K562 treated with DMSO at 1 percent for 12 hours (cell line): ENCODE data around the gene PHPT1. TPM values are rescaled to one million over a fixed set of nuclear protein-coding genes. Genes with fewer than 3 reads are reported as not detected.

ENCODE experiments used
- total RNA-seq: library from RNA; unstranded; fragments of 300-600 nt; gene quantifications from 2 replicates; pipeline ENCODE4 v1.2.3, GENCODE V29; 2022; ENCODE audit not compliant: insufficient read depth

PHPT1 gene
- total RNA-seq: 119 and 244 TPM in 2 replicates

DNA sequence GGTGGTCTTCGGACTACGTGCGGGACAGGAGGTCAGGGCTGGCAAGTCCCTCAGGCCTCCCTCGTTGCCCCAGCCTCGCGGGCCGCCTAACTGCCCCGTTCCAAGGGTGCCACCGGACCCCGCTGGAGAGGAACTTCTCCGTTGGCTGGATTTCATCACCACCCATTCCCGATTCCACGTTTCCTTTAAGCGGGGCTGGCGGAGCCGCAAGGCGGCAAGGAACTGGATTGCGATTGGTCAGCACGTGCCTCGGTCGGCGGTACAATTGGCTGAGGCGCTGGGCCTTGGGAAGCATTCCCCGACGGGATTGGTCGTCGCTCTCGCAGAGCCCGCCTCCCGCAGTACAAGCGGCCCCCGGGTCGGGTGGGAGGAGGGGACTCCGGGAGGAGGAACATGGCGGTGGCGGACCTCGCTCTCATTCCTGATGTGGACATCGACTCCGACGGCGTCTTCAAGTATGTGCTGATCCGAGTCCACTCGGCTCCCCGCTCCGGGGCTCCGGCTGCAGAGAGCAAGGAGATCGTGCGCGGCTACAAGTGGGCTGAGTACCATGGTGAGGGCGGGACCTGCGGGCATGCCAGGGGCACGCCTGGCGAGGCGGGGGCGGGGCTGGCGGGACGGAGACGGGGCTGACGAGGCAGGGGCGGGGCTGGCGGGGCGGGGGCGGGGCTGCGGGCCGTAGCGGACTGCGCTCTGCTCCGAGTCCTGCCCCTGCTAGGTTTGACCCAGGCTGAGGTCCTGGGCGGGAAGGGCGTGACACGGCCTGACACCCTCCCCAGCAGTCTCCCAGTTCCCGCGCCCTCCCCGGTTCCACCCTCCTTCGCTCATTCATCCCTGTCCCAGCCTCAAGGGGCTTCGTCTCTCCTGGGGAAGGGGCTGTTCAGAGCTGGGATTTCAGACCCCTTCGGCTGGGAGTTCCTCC, at the start of gene PHPT1:
Gene PHPT1, plus strand, starts transcription at position 372 of the 922 bp plus-strand sequence. Its CDS starts 22 bp downstream, at position 394.

DNA sequence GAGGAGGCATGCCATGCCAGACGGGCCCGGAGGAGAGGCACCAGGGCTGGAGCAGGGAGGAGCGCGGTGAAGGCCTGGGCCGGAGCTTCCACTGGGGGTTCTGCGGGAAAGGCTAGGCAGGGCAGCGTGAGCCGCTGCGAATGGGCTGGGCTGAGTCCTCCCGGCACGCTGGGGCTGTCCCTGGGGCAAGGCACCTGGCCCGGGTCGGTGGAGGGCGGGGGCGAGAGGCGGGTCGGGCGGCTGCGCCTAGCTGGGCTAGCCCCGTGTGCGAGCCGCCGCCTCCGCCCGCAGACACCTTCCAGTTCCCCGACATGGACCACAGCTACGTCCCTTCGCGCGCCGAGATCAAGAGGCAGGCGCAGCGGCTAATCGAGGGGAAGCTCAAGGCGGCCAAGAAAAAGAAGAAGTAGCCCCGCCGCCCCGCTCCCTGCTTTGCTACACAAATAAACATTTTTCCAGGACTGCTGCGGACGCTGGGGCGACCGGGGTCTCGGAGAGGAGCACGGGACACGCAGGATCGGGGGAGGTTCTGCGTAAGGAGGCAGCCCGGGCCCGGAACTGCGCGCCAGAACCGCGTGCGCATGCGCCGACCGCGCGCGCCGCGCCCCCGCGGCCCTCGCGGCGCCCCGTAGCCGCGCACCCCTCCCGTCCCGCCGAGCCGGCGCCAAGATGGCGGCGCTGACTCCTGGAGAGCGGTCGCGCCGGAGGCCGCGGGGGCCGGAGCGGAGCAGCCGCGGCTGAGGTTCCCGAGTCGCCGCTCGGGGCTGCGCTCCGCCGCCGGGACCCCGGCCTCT, 41.7 kb upstream of the PHPT1 start, which contains the start of gene RABL6:
Gene RABL6, plus strand, starts transcription at position 668 of the 794 bp plus-strand sequence. CDS start 249 bp downstream, outside the sequence.

DNA sequence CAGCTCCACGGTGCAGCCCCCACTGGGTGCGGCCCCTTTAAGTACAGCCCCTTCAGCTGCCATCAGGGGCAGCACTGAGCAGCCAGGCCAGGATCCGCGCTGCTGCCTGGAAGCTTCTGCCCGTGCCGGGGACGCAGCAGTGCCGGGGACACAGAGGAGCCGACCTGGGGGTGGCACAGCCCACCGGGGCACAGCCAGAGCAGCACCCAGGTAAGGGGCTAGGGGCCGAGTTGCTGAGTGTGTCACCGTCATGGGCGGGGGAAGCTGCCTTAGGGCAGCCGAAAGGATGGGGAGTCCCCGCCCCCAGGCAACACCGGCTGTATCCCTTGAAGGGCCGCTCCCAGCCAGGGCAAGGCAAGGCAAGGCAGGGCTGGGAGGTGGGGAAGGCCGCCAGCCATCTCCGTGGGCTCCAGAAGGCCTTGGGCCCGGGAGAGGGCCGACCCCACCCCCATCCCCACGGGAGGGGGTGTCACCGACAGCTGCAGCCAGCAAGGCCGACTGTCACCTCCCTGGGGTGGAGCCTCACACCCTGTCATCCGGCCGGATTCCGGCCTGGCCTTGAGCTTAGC, 6.7 kb upstream of the PHPT1 start, which contains the start of gene AJM1:
Gene AJM1, plus strand, starts transcription at position 99 of the 569 bp plus-strand sequence. CDS start 1,937 bp downstream, outside the sequence.

DNA sequence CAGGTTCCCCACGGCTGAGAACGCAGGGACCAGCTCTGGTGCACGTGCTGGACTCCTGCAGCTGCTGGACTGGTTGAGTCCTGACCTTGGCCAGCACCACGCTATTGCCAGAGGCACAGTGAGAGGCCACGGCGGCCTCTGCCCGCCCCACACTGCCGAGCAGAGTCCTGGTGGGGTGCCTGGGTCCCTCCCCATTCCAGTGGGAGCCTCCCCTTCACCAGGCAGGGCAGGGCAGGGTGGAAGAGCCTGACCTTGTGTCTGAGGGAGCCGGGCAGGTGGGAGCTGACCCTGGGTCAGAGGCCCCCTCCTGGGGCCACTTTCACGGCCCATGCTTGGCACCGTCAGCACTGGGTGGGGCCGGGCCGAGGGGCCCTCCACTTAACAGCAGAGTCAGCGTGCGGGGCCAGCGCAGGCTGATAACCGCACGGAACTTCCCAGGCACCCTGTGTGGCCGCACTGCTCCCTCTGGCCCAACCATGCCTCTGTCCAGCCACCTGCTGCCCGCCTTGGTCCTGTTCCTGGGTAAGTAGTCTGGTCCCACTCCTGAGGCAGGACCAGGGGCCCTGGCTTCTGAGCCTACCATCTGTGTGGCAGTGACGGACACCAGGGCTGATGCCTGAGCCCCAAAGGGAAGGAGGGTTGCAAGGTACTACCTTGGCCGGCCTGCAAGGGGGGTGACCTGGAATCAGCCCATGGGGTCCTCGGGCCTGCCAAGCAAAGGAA, 2.9 kb downstream of the PHPT1 start, which contains the start of gene MAMDC4:
Gene MAMDC4, plus strand, starts transcription at position 406 of the 723 bp plus-strand sequence. Its CDS starts 71 bp downstream, at position 477.

DNA sequence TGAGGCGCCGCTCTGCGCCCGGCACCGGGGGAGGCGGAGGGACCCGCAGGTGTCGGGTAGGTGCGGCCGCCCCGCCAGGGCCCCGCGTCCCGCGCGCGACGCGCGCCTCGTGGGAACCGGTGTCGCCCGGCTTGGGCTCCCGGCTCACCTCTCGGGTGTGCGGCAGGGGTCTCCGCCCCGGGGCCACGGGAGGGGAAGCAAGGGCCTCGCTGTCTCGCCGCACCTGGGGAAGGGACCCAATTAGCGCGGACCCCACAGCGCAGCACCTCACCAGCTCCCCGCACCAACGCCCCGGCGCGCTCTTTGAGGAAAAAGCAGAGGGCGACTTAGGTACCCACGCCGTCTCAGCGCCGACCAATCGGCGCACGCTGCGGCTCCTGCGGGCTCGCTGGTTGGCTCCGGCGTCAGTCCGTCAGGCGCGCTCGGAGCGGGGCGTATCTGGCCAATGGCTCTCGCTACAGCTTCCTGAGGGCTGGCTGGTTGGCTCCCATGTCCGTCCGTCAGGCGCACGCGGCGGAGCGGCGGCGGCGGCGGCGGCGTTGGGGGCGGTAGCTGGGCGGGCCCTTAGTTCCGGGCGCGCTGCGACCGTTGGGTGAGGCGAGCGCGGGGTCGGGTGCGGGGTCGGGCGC, 36.9 kb downstream of the PHPT1 start, which contains the start of gene TRAF2:
Gene TRAF2, plus strand, starts transcription at position 567 of the 629 bp plus-strand sequence. CDS start 12,225 bp downstream, outside the sequence.

Other genes with a start within 250 kb of the PHPT1 start
- 66.9 and 92.7 TPM in 2 replicates for gene EGFL7, start 186.5 kb upstream of the PHPT1 start, total RNA-seq
- 74.6 and 81.1 TPM in 2 replicates for gene AGPAT2, start 162.0 kb upstream of the PHPT1 start, total RNA-seq
- gene DIPK1B, start 136.8 kb upstream of the PHPT1 start, total RNA-seq: 11.1 and 12.0 TPM in 2 replicates
- gene LCN10, start 106.5 kb upstream of the PHPT1 start, total RNA-seq: not detected in 2 replicates
- gene LCN6, start 100.9 kb upstream of the PHPT1 start, total RNA-seq: not detected in 2 replicates
- not detected in 2 replicates for gene LCN8, start 91.2 kb upstream of the PHPT1 start, total RNA-seq
- not detected in 2 replicates for gene LCN15, start 84.9 kb upstream of the PHPT1 start, total RNA-seq
- 32.1 and 71.4 TPM in 2 replicates for gene TMEM141, start 58.1 kb upstream of the PHPT1 start, total RNA-seq
- 0.42 TPM in 1 of 2 replicates, not detected in the other for gene CCDC183, start 53.1 kb upstream of the PHPT1 start, total RNA-seq
- gene RABL6, start 41.5 kb upstream of the PHPT1 start, total RNA-seq: 123 and 151 TPM in 2 replicates
- 6.5 and 14.3 TPM in 2 replicates for gene AJM1, start 6.9 kb upstream of the PHPT1 start, total RNA-seq
- gene MAMDC4, start 2.9 kb downstream of the PHPT1 start, total RNA-seq: 3.4 and 3.6 TPM in 2 replicates
- gene EDF1, start 16.9 kb downstream of the PHPT1 start, total RNA-seq: 551 and 781 TPM in 2 replicates
- 25.9 and 33.7 TPM in 2 replicates for gene TRAF2, start 37.1 kb downstream of the PHPT1 start, total RNA-seq
- 126 and 129 TPM in 2 replicates for gene FBXW5, start 95.3 kb downstream of the PHPT1 start, total RNA-seq
- gene C8G, start 95.8 kb downstream of the PHPT1 start, total RNA-seq: not detected in 2 replicates
- not detected in 2 replicates for gene LCN12, start 102.9 kb downstream of the PHPT1 start, total RNA-seq
- 12.3 and 16.0 TPM in 2 replicates for gene PTGDS, start 128.1 kb downstream of the PHPT1 start, total RNA-seq
- gene LCNL1, start 133.6 kb downstream of the PHPT1 start, total RNA-seq: not detected in 2 replicates
- gene PAXX, start 143.0 kb downstream of the PHPT1 start, total RNA-seq: 91.4 and 99.8 TPM in 2 replicates
- gene CLIC3, start 147.2 kb downstream of the PHPT1 start, total RNA-seq: not detected in 2 replicates
- 5.4 and 10.9 TPM in 2 replicates for gene ABCA2, start 178.8 kb downstream of the PHPT1 start, total RNA-seq
- not detected in 2 replicates for gene FUT7, start 182.7 kb downstream of the PHPT1 start, total RNA-seq
- 1.0 and 4.3 TPM in 2 replicates for gene NPDC1, start 196.8 kb downstream of the PHPT1 start, total RNA-seq
- gene ENTPD2, start 204.7 kb downstream of the PHPT1 start, total RNA-seq: not detected in 2 replicates
- 17.4 and 28.8 TPM in 2 replicates for gene SAPCD2, start 221.1 kb downstream of the PHPT1 start, total RNA-seq
- 5.9 and 8.8 TPM in 2 replicates for gene UAP1L1, start 228.1 kb downstream of the PHPT1 start, total RNA-seq
- gene MAN1B1, start 237.6 kb downstream of the PHPT1 start, total RNA-seq: 47.0 and 51.4 TPM in 2 replicates